HG03108 (cell line): Measurements from ENCODE around the gene PTTG1IP.
"Not testable (repeated sequence)": the region's sequence is repeated elsewhere in the genome, so short reads cannot be mapped to it uniquely, and the experiment has no call there.

Source experiments
- ATAC-seq: cut with Tn5 transposase; IDR thresholded peaks from one replicate; pipeline ENCODE4 v1.9.1; 2021; ENCODE audit warnings: moderate library complexity; ENCODE audit not compliant: unreplicated experiment

Gene PTTG1IP

GRCh38 chr21:44886113-44887075, 12.9 kb upstream of the PTTG1IP start:
- no peak for ATAC-seq

GRCh38 chr21:44885615-44886014, 12.1 kb upstream of the PTTG1IP start:
- ATAC-seq: no peak

GRCh38 chr21:44884097-44884496, 10.6 kb upstream of the PTTG1IP start:
- ATAC-seq: no peak

GRCh38 chr21:44883250-44883649, 9.8 kb upstream of the PTTG1IP start:
- ATAC-seq: no peak

GRCh38 chr21:44881198-44881872, 7.8 kb upstream of the PTTG1IP start:
- ATAC-seq: no peak

- no peak for ATAC-seq
Measured at GRCh38 chr21:44880405-44881197, 7.1 kb upstream of the PTTG1IP start.

- not testable (repeated sequence) for ATAC-seq
Measured at GRCh38 chr21:44879238-44879637, 5.7 kb upstream of the PTTG1IP start.

- no peak for ATAC-seq
Measured at GRCh38 chr21:44878053-44878982, 4.8 kb upstream of the PTTG1IP start.

- ATAC-seq: no peak
Measured at GRCh38 chr21:44876849-44877575, 3.5 kb upstream of the PTTG1IP start.

- no peak for ATAC-seq
Measured at GRCh38 chr21:44875316-44875700, 1.8 kb upstream of the PTTG1IP start.

GRCh38 chr21:44874497-44875315, 1.2 kb upstream of the PTTG1IP start:
- no peak for ATAC-seq

- ATAC-seq: no peak
Measured at GRCh38 chr21:44874240-44874496, 678 bp upstream of the PTTG1IP start.

- ATAC-seq: no peak
Measured at GRCh38 chr21:44872649-44873355, 688 bp downstream of the PTTG1IP start.

- no peak for ATAC-seq
Measured at GRCh38 chr21:44872323-44872648, 1.2 kb downstream of the PTTG1IP start.

GRCh38 chr21:44871576-44872269, 1.8 kb downstream of the PTTG1IP start:
- ATAC-seq: no peak

- no peak for ATAC-seq
Measured at GRCh38 chr21:44870748-44871495, 2.6 kb downstream of the PTTG1IP start.
